Epithelial cell of esophagus (primary cell): ENCODE results near the gene CREB3.

ENCODE experiments used
- DNase-seq: peaks from one replicate; pipeline ENCODE4 v3.0.0; 2010; ENCODE audit warnings: low read depth
- H3K4me3 ChIP-seq: 2 replicates; pipeline ENCODE4 v1.5.1; 2011; ENCODE audit warnings: mild to moderate bottlenecking, low read length, control low read depth
- TF ChIP-seq, protein P1 (sequence below): IDR thresholded peaks from 2 replicates; pipeline ENCODE4 v1.5.1; 2011; ENCODE audit warnings: low read depth, mild to moderate bottlenecking, low read length, control low read depth, inconsistent platforms; ENCODE audit not compliant: insufficient read depth; ENCODE audit errors: missing control alignments

Gene CREB3

GRCh38 chr9:35725362-35725761 is 7.1 kb upstream of the CREB3 start:
- H3K4me3 ChIP-seq = no peak overlapping the region
- no peak for DNase-seq
- TF ChIP-seq, protein P1, sequence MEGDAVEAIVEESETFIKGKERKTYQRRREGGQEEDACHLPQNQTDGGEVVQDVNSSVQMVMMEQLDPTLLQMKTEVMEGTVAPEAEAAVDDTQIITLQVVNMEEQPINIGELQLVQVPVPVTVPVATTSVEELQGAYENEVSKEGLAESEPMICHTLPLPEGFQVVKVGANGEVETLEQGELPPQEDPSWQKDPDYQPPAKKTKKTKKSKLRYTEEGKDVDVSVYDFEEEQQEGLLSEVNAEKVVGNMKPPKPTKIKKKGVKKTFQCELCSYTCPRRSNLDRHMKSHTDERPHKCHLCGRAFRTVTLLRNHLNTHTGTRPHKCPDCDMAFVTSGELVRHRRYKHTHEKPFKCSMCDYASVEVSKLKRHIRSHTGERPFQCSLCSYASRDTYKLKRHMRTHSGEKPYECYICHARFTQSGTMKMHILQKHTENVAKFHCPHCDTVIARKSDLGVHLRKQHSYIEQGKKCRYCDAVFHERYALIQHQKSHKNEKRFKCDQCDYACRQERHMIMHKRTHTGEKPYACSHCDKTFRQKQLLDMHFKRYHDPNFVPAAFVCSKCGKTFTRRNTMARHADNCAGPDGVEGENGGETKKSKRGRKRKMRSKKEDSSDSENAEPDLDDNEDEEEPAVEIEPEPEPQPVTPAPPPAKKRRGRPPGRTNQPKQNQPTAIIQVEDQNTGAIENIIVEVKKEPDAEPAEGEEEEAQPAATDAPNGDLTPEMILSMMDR = no peak

- peak; percentile 35 for DNase-seq
- TF ChIP-seq, protein P1 = no peak
- no peak overlapping the region for H3K4me3 ChIP-seq
Measured at GRCh38 chr9:35726931-35727330, 5.5 kb upstream of the CREB3 start.

GRCh38 chr9:35727676-35728040 is 4.8 kb upstream of the CREB3 start:
- no peak for DNase-seq
- TF ChIP-seq, protein P1 = no peak
- H3K4me3 ChIP-seq = no peak overlapping the region

DNA sequence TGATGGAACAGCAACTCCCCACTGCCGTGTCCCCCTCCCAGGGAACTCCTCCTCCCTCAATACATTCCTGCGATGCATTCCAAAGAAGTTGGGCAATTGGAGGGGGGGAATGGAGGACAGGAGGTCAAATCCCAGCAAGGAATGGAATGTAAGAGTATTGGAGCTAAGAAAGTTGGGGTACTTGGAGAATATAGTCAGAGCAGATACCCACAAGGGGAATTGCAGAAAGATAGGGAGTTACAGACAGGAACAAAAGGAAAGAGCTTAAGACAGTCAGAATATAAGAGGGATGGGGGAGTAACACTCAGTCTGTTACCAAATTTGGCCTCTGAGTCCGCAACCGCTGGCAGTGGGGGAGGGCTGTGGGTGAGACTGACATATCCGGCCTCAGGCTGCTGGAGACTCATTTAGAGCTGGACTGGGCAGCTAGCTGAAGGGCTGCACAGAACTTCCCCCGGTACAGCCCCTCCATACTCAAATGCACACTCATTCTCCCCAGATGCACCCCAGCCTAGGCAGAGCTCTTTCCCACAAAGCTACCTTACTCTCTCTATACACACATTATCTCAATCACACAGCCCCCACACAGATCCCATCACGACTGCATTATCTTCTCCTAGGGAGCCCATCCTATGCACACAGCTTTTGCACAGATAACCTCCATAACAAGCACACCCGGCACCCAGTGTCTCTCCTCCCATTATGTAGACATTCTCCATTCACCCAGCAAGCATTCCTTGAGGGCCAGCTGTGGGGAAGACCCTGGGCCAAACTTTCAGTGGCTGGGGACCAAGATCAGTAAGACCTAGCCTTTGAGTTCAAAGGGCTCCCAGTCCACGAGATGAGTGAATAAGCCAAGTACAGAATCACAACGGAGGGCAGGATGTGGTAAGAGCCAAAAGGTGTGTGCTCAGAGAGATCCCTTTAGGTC is 4.2 kb upstream of the CREB3 start:
- no peak overlapping the region for H3K4me3 ChIP-seq
- peak; percentile 72 for DNase-seq
- TF ChIP-seq, protein P1 = no peak

DNA sequence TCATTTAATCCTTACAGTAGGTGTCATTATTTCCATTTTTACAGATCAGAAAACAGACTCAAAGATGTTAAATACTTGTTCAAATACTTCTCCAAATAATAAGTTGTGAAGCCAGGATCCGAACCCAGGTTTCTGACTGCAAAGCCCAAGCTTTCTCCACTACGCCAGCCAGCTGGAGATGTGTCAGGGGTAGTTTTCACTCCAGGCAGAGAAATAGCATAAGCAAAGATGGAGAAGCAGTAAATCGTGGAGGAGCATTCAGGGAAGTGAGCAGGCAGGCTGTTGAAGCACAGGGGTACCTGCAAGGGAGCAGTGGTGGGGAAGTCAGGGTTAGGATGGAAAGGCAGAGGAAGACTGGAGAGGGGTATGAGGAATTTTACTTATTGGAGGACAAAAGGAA is 3.4 kb upstream of the CREB3 start:
- no peak overlapping the region for H3K4me3 ChIP-seq
- TF ChIP-seq, protein P1 = no peak
- DNase-seq = no peak

- TF ChIP-seq, protein P1 = peak; percentile 80
- H3K4me3 ChIP-seq = no peak overlapping the region
- DNase-seq = peak; percentile 82
Measured at GRCh38 chr9:35729700-35730485, 2.6 kb upstream of the CREB3 start.
